Measurements from ENCODE around the gene TBC1D19.
"Not testable (repeated sequence)": the region's sequence is repeated elsewhere in the genome, so short reads cannot be mapped to it uniquely, and the experiment has no call there.

TBC1D19 gene

DNA sequence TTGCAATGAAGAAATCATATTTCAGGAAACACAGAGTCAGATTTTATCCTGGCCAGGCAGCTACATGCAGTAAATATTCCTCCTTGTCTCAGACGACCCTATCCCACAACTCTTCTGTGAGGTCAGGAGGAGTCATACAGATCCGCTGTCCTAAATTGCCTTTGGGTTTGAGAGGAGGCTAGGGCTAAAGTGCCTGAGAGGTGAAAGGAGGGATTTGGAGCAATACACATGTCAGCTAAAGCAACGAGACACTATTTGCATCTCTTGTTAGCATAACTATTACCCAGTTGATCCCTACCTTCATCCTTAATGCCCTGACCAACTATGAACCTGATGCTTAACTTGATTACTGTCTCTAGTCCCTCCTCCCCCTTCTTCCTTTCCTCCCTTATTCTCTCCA, 98.6 kb downstream of the TBC1D19 start:
- DNase-seq (ENCODE audit: low read depth, low spot score) = no peak

DNA sequence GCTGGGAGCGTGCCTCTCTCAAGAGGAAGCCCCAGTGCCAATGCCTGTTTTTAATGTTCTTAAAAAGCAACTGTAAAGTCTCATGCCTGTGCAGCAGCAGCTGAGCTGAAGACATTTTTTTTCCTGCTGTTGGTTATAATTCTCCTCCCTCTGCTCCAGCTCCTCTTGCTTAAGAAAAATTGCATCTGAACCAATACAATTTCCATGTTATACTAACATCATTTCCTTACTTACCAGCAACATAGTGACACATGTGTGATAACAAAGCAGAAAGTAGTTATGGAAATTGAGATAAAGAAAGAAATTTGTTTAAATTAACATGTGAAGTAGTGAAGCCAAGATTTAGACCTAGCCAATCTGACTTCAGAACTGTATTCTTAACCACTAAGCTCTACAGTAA, 101.4 kb downstream of the TBC1D19 start:
- no peak for DNase-seq (ENCODE audit: low read depth, low spot score)

DNA sequence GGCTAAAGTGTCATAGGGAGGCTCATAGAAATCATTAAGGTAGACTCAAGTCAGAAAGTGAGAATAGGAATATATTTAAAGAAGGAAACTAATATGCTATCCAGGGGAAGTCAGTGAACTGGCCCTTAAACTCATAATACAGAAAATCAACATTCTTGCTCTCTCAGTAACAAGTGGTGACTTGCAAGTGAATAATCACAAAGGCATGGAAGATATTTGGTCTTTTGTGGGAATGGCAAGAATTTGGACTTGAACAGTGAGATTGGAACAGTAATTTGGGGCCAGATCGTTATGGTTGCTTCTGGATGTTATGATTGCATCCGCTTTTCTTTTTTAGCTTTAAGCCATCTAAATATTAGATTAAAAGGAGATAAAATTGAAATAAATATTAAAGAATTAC, 103.8 kb downstream of the TBC1D19 start:
- peak; percentile 1 for DNase-seq (ENCODE audit: low read depth, low spot score)

DNA sequence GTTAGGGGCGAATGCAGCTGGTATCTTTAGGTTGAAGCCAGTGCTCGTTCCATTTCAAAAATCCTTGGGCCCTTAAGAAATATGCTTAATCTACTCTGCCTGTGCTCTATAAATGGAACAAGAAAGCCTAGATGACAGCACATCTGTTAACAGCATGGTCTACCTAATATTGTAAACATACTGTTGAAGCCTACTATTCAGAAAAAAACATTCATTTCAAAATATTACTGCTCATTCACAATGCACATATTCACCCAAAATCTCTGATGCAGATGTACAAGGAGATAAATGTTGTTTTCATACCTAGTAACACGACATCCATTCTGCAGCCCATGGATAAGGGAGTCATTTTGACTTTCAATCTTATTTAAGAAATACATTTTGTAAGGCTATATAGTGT, 106.6 kb downstream of the TBC1D19 start:
- no peak for DNase-seq (ENCODE audit: low read depth, low spot score)

DNA sequence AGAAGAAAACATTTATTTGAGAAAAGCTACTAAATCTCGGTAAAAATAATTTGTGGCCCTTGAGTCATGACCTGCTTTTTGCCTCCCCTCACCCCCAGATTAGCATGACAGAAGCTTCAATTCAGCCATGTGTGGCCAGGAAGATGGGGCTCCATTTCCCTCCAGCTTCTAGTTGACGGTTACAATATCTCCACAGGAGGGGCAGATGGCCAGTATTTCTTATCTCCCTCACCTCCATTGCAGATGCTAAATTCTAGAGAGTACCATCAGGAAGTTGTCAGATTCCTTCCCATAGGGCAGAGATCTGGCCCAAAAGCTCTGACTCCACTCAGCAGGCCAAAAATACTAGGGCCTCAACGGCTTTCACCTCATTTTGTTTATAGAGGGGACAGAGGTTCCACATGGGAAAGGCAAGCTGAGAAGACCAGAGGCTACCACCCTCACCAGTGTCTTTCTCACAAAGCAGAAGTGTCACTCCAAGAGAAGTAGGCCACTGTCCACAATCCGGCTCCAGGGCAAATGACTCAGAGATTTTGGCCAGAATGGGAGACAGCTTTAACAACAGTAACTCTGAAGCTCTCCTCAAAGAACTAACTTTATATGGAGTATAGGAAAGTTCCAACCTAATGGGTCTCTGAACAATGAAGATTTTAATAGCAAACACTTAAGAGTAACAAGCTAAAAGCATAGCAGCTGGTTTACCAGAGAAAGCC, 108.3 kb downstream of the TBC1D19 start:
- DNase-seq (ENCODE audit: low read depth, low spot score) = no peak

DNA sequence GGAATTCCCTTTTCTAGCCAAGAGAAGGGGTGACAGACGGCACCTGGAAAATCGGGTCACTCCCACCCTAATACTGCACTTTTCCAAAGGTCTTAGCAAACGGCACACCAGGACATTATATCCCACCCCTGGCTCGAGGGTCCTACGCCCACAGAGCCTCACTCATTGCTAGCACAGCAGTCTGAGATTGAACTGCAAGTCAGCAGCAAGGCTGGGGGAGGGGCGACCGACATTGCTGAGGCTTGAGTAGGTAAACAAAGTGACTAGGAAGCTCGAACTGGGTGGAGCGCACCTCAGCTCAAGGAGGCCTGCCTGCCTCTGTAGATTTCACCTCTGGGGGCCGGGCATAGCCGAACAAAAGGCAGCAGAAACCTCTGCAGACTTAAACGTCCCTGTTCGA, 110.2 kb downstream of the TBC1D19 start:
- DNase-seq (ENCODE audit: low read depth, low spot score) = not testable (repeated sequence)

DNA sequence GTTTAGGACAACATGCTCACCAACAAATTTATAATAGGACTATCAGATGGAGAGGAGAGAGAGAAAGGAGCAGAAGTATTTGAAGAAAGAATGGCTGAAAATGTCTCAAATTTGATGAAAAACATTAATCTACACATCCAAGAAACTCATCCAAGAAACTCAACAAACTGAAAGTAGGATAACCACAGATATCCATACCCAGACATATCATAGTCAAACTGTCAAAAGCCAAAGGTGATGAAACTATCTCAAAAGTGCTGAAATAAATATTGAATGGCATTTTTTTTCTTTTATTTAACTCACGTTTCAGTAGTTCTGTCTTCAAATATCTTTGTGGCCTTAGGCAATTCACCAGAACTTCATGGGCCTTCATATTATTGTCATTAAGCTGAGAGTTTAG, 116.2 kb downstream of the TBC1D19 start:
- DNase-seq (ENCODE audit: low read depth, low spot score) = no peak

DNA sequence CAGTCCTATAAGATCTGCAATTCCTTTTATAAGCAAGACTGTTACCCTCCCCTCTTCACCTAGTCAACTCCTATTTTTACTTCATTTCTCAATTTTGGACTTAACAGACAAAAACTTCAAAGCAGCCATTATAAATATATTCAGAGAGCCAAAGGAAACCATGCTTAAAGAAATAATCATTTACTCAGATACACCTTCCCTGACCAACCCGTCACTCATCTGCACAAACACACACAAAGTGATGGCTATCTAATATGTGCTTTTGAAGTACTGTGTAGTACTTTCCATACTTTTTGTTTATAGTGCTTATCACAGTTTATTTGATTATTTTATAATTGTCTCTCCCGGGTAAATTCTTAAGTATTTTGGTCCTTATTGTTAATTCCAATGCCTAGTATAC, 117.2 kb downstream of the TBC1D19 start:
- no peak for DNase-seq (ENCODE audit: low read depth, low spot score)

DNA sequence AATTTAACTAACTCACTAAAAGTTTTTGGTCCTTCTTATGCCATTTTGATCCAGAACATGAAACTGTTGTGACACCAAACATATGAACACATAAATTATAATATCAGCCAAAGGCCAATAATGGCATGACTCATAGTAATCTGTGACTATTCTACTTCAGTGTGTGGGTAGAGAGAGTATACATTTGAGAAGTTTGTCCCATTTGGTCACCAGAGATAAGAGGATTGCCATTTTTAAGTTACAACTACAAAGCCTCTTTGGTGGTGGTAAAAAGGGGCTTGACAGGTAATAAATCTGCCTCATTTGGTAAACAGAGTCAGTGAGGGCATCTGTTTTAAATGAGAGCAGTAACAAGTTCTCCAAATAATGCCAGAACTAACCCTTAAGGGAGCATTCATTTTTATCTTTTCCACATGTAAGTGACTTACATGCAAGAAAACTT, 117.9 kb downstream of the TBC1D19 start:
- DNase-seq (ENCODE audit: low read depth, low spot score) = no peak

DNA sequence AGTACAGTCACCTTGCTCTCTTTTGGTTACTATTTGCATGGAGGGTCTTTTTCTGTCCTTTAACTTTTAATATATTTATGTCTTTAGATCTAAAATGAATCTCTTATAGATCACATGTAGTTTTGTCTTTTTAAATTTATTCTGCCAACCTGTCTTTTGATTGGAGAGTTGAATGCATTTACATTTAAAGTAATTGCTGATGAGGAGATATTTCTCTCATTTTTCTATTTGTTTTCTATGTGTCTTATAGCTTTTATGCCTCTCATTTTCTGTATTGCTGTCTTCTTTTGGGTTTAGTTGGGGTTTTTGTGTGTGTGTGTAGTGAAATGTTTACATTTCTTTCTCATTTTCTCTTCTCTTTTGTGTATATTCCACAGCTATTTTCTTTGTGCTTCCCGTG, 123.5 kb downstream of the TBC1D19 start:
- no peak for DNase-seq (ENCODE audit: low read depth, low spot score)

DNA sequence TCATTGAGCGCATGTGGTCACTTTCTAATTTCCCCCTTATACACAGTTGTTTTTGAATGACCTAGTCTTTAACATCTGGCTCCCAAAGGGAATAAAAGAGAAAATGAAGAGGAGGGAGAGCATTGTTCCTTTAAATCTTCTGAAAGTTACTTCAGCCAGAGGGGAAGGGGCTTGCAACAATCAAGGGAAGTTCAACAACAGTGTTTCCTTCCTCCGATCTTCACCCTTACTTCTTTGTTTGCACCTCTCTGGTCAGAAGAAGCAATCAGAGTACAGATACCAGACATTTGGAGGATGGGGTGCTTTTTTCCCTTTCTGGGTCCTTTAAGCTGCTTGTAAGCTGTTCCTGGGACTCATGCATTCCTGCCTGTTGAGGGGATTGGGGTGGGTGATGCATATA, 125.4 kb downstream of the TBC1D19 start:
- DNase-seq (ENCODE audit: low read depth, low spot score) = no peak

DNA sequence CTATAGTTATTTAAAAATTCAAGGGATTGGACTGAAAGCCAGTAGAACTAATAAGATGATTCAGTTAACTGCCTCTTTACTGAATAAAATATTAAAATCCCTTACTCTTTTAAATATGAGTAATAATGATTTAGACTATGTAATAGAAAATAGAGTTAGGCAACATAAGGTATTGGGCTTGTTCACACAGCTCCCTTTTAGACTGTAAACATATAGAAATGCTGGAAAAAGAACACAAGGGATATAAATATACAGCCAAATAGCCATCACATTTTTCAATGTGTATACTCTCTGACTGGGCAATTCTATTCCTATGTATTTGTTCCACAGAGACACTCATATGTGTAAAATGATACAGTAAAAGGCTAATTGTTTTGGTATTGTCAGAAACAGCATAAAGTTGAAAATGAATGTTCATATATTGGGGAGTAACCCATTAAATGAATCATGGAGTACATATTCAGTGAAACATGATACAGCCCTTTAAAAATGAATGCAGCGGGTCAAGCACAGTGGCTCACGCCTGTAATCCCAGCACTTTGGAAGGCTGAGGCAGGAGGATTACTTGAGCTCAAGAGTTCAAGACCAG, 129.8 kb downstream of the TBC1D19 start:
- no peak for DNase-seq (ENCODE audit: low read depth, low spot score)

DNA sequence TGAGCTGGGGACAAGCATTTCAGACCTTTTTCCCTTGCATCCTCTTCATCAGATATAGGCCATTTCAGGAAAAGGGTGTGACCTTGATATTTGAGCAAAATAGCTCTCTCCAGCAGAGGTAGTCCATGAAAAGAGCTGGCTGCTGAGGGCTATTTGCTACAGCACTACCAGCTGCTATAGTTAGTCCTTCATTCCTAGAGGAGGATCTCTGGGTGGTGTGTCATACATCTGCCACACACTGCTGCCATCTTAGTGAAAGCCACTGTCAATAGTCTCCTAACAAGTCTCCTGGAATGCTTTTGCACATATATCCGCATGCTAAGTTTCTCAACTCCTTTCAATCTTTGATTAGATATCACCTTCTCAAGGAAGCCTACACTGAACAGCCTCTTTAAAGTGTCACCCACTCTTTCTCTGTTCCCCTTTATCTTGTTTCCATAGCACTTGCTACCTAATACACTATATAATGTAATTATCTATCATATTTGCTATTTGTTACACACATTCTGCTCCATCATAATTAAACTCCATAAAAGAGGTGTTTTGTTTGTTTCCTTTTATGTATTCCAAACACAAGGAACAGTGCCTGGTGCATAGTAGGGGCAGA, 131.9 kb downstream of the TBC1D19 start:
- no peak for DNase-seq (ENCODE audit: low read depth, low spot score)

DNA sequence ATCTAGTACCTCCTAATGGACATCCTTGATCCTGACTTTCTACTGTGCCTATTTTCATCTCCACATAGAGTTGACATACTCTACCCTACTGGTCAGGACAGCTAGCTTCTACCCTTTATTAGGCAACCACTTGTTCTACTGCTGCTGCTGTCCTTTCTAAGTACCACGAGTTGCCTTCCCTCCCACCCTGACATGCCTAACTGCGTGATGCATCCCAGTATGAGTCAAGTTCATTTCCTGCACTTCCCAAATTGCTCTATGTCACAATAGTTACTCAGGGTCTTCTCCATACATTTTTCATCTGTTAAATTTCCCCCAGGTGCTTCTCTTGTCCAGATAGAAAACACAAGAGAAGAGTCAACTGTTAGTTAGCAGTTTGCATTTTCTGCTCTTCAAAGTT, 133.4 kb downstream of the TBC1D19 start:
- no peak for DNase-seq (ENCODE audit: low read depth, low spot score)

DNA sequence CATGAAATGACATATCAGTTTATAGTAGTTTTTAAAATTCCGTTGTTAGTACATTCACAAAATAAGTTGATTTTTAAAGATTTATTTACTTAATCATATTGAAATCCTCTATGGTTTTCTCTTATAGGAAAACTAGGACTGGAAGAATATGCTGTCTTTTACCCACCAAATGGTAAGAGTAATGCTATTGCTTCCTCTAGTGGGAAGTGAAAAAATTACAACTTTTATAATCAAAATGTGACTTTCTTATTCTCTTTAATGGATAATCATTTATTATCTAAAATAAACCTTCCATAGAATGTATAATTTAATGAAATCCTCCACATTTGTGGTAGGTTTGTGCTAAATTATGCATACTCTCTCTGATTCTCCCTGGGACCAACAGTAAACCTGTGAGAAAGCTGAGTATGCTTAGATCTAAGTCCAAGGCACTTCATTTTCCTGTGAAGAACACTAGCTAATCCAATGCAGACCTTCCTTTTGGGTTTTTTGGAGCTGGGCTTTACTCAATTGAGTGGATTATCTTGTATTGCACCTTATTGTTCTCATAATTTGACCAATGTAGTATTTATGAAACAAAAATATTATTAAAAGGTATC, 136.2 kb downstream of the TBC1D19 start:
- DNase-seq (ENCODE audit: low read depth, low spot score) = no peak

DNA sequence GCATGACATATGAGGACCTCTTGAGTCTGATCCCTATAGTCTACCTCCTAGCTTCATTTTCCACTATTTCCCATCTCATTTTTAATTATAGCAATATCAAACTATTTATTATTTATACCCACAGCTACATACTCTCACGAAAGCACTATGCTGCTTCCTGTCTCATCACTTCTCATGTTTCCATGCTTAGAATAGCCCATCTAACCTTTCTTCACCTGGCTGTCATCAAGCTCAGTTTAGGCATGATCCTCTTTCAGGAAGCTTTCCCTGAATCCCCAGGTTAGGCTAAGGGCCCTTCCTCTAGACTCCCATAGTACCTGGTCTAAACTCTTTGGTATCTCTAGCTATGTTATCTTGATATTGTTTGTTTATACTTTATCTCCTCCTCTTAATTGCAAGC, 137.8 kb downstream of the TBC1D19 start:
- DNase-seq (ENCODE audit: low read depth, low spot score) = no peak

DNA sequence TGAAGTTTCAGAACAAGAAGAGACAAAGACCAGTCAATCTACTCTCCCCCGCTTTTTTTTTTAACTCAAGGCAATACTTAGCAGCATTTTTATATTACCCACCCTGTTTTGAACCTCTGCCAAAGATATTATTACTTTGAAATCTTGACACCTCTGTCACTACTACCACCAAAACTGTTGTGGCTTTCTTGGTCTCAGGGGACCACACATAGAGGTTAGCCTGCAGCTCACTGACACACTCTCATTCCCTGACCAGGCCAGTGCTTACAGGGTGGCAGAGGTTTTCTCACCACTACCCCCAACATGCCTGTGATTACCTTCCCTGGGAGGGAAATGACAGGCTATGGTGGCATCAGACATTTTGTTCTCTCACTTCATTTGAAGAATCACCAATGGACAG, 139.3 kb downstream of the TBC1D19 start:
- DNase-seq (ENCODE audit: low read depth, low spot score) = no peak

DNA sequence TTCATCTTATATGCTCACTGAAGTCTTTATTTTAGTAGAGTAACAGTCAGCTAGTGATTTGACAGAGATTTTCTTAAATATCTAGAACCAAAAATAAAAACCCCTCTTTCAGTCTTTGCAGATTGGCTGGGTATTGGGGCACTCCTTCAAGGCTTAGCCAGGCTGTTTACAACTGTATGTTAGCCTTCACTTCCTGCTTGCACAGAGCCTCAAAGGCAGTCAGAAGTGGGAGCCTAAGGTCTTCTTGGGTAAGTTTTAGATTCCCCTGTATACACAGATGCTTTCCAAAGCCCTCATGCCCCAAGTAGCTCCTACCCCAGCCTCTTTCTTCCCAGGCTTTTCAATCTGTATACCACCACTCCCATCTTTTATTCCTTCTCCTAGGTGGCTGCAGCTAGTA, 140.7 kb downstream of the TBC1D19 start:
- no peak for DNase-seq (ENCODE audit: low read depth, low spot score)

DNA sequence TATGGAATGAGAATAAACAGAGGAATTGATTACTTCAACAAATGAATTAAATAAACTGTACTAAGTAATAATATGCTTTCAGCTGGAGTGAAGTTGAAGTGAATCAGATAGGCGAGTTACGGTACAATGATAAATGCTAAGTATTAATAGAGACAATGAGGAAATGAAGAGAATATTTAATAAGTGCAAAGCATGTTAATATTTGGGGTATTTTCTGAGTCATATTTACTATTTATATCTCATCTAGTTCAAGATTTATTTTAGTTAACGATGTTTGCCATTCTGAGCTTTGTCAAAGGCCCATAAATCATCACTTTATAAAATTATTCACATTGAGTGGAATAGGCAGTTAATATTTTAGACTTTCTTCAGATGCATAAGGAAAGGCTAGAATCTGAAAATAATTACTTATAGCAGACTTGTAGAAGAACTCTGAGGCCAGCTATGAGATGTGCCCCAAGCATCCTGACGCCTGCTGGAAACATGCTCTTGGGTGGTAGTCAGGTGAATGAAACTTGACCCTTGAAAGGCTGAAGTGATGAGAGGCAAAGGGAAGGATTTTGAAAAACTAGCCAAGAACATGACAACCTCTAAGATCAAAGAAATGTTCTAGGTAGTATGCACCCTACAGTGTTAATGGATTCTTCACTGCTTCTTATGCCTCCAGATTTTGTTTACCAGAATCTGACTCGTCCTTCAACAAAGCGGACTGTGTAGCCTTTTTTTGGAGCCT, 142.9 kb downstream of the TBC1D19 start:
- DNase-seq (ENCODE audit: low read depth, low spot score) = no peak

DNA sequence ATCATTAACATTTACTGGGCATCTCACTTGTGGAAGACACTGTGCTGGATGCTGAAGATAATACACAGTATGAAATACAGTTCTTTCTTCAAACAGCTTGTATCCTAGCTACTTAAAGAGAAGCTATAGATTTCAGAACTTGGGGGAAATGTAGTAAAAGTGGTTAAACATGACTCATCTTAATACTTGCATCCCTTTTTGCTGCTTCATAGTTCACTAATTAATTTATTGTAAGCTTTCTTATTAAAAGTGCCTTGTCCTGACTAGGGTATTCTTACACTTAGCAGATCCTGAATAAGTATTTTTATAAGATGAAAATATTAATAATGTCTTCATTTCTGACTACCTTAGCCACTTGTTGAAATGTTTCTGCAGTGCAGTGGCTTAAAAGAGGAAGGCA, 144.0 kb downstream of the TBC1D19 start:
- DNase-seq (ENCODE audit: low read depth, low spot score) = no peak

DNA sequence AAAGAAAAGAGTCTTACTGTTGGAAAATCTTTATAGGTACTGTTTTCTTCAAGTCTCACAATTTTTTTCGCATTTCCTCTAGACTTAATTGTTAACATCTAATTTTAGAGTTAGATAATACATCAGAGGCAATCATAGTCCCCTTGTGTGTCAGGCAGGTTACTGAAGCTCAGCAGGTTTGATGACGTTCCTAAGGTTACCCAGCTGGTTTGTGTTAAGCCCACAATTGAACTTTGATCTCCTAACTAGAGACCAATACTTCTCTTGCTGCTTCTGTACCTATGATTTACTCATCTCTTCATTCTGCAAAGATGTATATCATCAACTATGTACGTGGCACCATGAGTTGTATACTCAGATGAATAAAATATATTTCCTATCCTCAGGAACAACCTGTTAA, 145.1 kb downstream of the TBC1D19 start:
- no peak for DNase-seq (ENCODE audit: low read depth, low spot score)

DNA sequence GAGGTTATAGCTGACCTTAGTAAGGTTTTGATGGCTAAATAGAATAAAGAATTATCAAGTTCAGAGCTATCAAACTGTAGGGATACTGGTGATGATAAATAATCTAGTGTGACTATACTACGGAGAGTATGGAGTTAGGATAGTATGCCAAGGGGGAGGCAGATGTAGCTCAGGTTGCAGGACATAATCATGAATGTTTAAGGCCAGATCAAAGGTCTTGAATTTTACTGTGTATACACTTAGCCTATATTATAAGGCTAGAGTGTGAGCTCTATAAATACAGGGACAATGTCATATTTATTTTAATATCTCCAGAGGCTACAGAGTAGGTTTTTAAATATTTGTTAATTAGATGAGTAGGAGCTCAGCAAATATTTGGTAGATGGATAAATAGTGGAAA, 145.7 kb downstream of the TBC1D19 start:
- no peak for DNase-seq (ENCODE audit: low read depth, low spot score)

All from smooth muscle cell of the brain vasculature (primary cell).